HepG2 (cell line): ENCODE data around the gene PIM1. TPM values are rescaled to one million over a fixed set of nuclear protein-coding genes. Genes with fewer than 3 reads are reported as not detected.

Experiments
- ATF7-NPFF ChIP-seq: sonication (generic); formaldehyde crosslinking; IDR thresholded peaks from 2 replicates; pipeline ENCODE4 v1.8.1; 2023; ENCODE audit warnings: mild to moderate bottlenecking, low read depth, missing genetic modification reagents, moderate library complexity
- ETV6 ChIP-seq: sonication (generic); formaldehyde crosslinking; conservative IDR thresholded peaks from 2 replicates; pipeline ENCODE4 v1.4.0; 2020; ENCODE audit warnings: missing genetic modification reagents
- FOXO1 ChIP-seq: sonication (generic); formaldehyde crosslinking; IDR thresholded peaks from 2 replicates; pipeline ENCODE4 v1.4.0; 2020; ENCODE audit warnings: missing genetic modification reagents
- GATAD1 ChIP-seq: IDR thresholded peaks from 2 replicates; pipeline ENCODE4 v1.6.1; 2016; ENCODE audit warnings: missing genetic modification reagents, missing compliant biosample characterization
- HNF1B ChIP-seq: sonication (generic); formaldehyde crosslinking; IDR thresholded peaks from 2 replicates; pipeline ENCODE4 v1.5.1; 2020; ENCODE audit warnings: mild to moderate bottlenecking, moderate library complexity, missing genetic modification reagents
- KDM2A ChIP-seq: sonication (generic); formaldehyde crosslinking; IDR thresholded peaks from 2 replicates; pipeline ENCODE4 v1.4.0; 2020; ENCODE audit warnings: low read depth, missing genetic modification reagents, borderline replicate concordance
- MATR3 ChIP-seq: sonication (generic); formaldehyde crosslinking; IDR thresholded peaks from 2 replicates; pipeline ENCODE4 v1.4.0; 2020; ENCODE audit warnings: missing genetic modification reagents
- MLX ChIP-seq: IDR thresholded peaks from 2 replicates; pipeline ENCODE4 v1.6.1; 2016
- MTA1 ChIP-seq: sonication (generic); formaldehyde crosslinking; IDR thresholded peaks from 2 replicates; pipeline ENCODE4 v1.4.0; 2020; ENCODE audit warnings: missing genetic modification reagents, mild to moderate bottlenecking, borderline replicate concordance
- NR1H2 ChIP-seq: sonication (generic); formaldehyde crosslinking; IDR thresholded peaks from 2 replicates; pipeline ENCODE4 v1.8.1; 2022; ENCODE audit warnings: low read depth, missing genetic modification reagents, borderline replicate concordance
- POLR2AphosphoS2 ChIP-seq: IDR thresholded peaks from 2 replicates; pipeline ENCODE4 v1.6.1; 2011; ENCODE audit warnings: low read depth, low read length, improper control_type of control experiment
- PRDM15 ChIP-seq: sonication (generic); formaldehyde crosslinking; IDR thresholded peaks from 2 replicates; pipeline ENCODE4 v1.4.0; 2020; ENCODE audit warnings: missing genetic modification reagents
- RFX3 ChIP-seq: IDR thresholded peaks from 2 replicates; pipeline ENCODE4 v1.6.1; 2016; ENCODE audit warnings: missing biosample characterization, missing genetic modification reagents
- SAP130 ChIP-seq: IDR thresholded peaks from 2 replicates; pipeline ENCODE4 v1.6.1; 2016; ENCODE audit warnings: low read depth
- SIX4 ChIP-seq: sonication (generic); formaldehyde crosslinking; IDR thresholded peaks from 2 replicates; pipeline ENCODE4 v1.4.0; 2020; ENCODE audit warnings: missing genetic modification reagents
- TBX3 ChIP-seq: fragments of 450-650 bp; IDR thresholded peaks from 2 replicates; pipeline ENCODE4 v1.6.1; 2017; ENCODE audit warnings: antibody characterized with exemption, mild to moderate bottlenecking, inconsistent platforms, borderline replicate concordance
- TFE3 ChIP-seq: IDR thresholded peaks from 2 replicates; pipeline ENCODE4 v1.6.1; 2016
- ZBTB20 ChIP-seq: sonication (generic); formaldehyde crosslinking; IDR thresholded peaks from 2 replicates; pipeline ENCODE4 v1.8.1; 2023; ENCODE audit warnings: missing genetic modification reagents, low read depth, mild to moderate bottlenecking, borderline replicate concordance
- ZNF12 ChIP-seq: sonication (generic); formaldehyde crosslinking; IDR thresholded peaks from 2 replicates; pipeline ENCODE4 v1.5.0; 2020; ENCODE audit warnings: missing genetic modification reagents
- ZNF441 ChIP-seq: sonication (generic); formaldehyde crosslinking; IDR thresholded peaks from 2 replicates; pipeline ENCODE4 v1.7.0; 2021; ENCODE audit warnings: missing genetic modification reagents, borderline replicate concordance
- ZNF530 ChIP-seq: sonication (generic); formaldehyde crosslinking; IDR thresholded peaks from 2 replicates; pipeline ENCODE4 v1.5.0; 2020; ENCODE audit warnings: low read depth, mild to moderate bottlenecking, missing genetic modification reagents
- ZNF567 ChIP-seq: sonication (generic); formaldehyde crosslinking; IDR thresholded peaks from 2 replicates; pipeline ENCODE4 v1.8.1; 2023; ENCODE audit warnings: mild to moderate bottlenecking, missing genetic modification reagents, borderline replicate concordance
- ZNF720 ChIP-seq: sonication (generic); formaldehyde crosslinking; IDR thresholded peaks from 2 replicates; pipeline ENCODE4 v1.4.0; 2020; ENCODE audit warnings: missing genetic modification reagents
- ZNF746 ChIP-seq: sonication (generic); formaldehyde crosslinking; IDR thresholded peaks from 2 replicates; pipeline ENCODE4 v1.8.0; 2022; ENCODE audit warnings: mild to moderate bottlenecking, missing genetic modification reagents
- polyA plus RNA-seq, 8 experiments: library from polyadenylated mRNA; depleted of rRNA in 3 of 8; stranded (reverse) in 7 of 8; unstranded in 1 of 8; fragments of >200 nt; fragmentation: Illumina TruSeq in 4 of 8; extraction: Trizol in 4 of 8; gene quantifications; 2 replicates each; pipeline versions ENCODE4 v1.2.1 to v1.2.3, GENCODE V29; 2011 to 2016; ENCODE audit warnings: low read depth in 4 of 8, missing spikeins in 1 of 8, mixed read lengths in 1 of 8; ENCODE audit not compliant: insufficient read depth in 1 of 8
- total RNA-seq, 5 experiments: library from RNA; depleted of rRNA; stranded (reverse); fragments of >200 nt; fragmentation: Illumina TruSeq; extraction: Trizol; gene quantifications; 2 replicates each; pipeline ENCODE4 v1.2.3, GENCODE V29; 2016; ENCODE audit warnings: low read depth in 1 of 5

PIM1 gene
- total and polyA plus RNA-seq, 2 of the 13 experiments (the other 11 are each of a cell fraction or from before 2014, with no cell fraction given): 29.4 to 117 TPM

- TF ChIP-seq MTA1 (CRISPR knock-in tag): peak; percentile 49
- TF ChIP-seq TBX3: peak; percentile 91; the same call in 1 of the 2 replicates
- peak; percentile 81; the same call in 1 of the 2 replicates for TF ChIP-seq TFE3 (CRISPR knock-in tag)
- TF ChIP-seq ZNF530 (CRISPR knock-in tag): no peak
- peak; percentile 87; the same call in 1 of the 2 replicates for TF ChIP-seq ATF7-NPFF (CRISPR knock-in tag)
- no peak for TF ChIP-seq ZNF720
- TF ChIP-seq RFX3 (CRISPR knock-in tag): no peak
- TF ChIP-seq FOXO1 (CRISPR knock-in tag): peak; percentile 97
- no peak for TF ChIP-seq NR1H2
- TF ChIP-seq HNF1B (CRISPR knock-in tag): no peak
- peak; percentile 69 for TF ChIP-seq MLX
- TF ChIP-seq ZNF746: peak; percentile 94; the same call in 1 of the 2 replicates
- TF ChIP-seq ZNF12 (CRISPR knock-in tag): no peak
- TF ChIP-seq ETV6 (CRISPR knock-in tag): no peak
- TF ChIP-seq ZNF441 (CRISPR knock-in tag): no peak
- peak; percentile 22; the same call in 1 of the 2 replicates for TF ChIP-seq SIX4
- no peak for TF ChIP-seq ZNF567
- TF ChIP-seq GATAD1 (CRISPR knock-in tag): no peak; the same call in 1 of the 2 replicates
- peak; percentile 74 for TF ChIP-seq SAP130 (CRISPR knock-in tag)
- no peak for TF ChIP-seq POLR2AphosphoS2
- TF ChIP-seq ZBTB20 (CRISPR knock-in tag): no peak; the same call in 1 of the 2 replicates
- TF ChIP-seq KDM2A (CRISPR knock-in tag): peak; percentile 75
- TF ChIP-seq PRDM15 (CRISPR knock-in tag): no peak
- TF ChIP-seq MATR3 (CRISPR knock-in tag): no peak
Measured at GRCh38 chr6:37169496-37170272, at the start of gene PIM1 (continued).
